PC-3 (cell line): ENCODE measurements around the gene FAU. TPM values are rescaled to one million over a fixed set of nuclear protein-coding genes. Genes with fewer than 3 reads are reported as not detected.

Experiments used
- ATAC-seq: fragments of 200-7000 bp; cut with Tn5 transposase; 2 replicates; pipeline ENCODE4 v1.9.1; 2020; ENCODE audit warnings: mild to moderate bottlenecking, moderate library complexity
- BruUV-seq: library from RNA; stranded (reverse); fragments of 400-500 nt; replicated peaks from 2 replicates; lab custom pipeline; 2021; lab: Mats Ljungman, UMichigan
- CTCF ChIA-PET: fragments of 300-600 bp; sonication (Branson Sonifier 250); formaldehyde crosslinking; loops from one replicate; lab custom pipeline; 2022; ENCODE audit warnings: antibody characterized with exemption; lab: Charles Lee
- POLR2A ChIA-PET: fragments of 300-600 bp; sonication (Branson Sonifier 250); formaldehyde crosslinking; loops from one replicate; lab custom pipeline; 2022; ENCODE audit warnings: antibody characterized with exemption; ENCODE audit not compliant: unreplicated experiment; lab: Charles Lee
- DNase-seq: peaks from one replicate; pipeline ENCODE4 v3.0.0-alpha.2; 2015
- H2AFZ ChIP-seq: fragments of 300-600 bp; sonication (generic); 2 replicates; pipeline ENCODE4 v1.6.0; 2016; ENCODE audit warnings: antibody characterized with exemption, low read length
- H3F3A ChIP-seq: fragments of 300-600 bp; sonication (generic); one replicate; pipeline ENCODE4 v1.6.0; 2017; ENCODE audit warnings: antibody characterized with exemption, low read length, control low read depth, mild to moderate bottlenecking; ENCODE audit not compliant: unreplicated experiment
- H3K27ac ChIP-seq: fragments of 300-600 bp; sonication (generic); 2 replicates; pipeline ENCODE4 v1.5.1; 2016; ENCODE audit warnings: mild to moderate bottlenecking, low read length
- H3K27me3 ChIP-seq: fragments of 300-600 bp; sonication (generic); 2 replicates; pipeline ENCODE4 v1.6.1; 2016; ENCODE audit warnings: low read length, mixed read lengths
- H3K36me3 ChIP-seq: fragments of 300-600 bp; sonication (generic); 2 replicates; pipeline ENCODE4 v1.6.1; 2016; ENCODE audit warnings: low read depth, mixed run types, low read length, mixed read lengths
- H3K4me1 ChIP-seq: fragments of 300-600 bp; sonication (generic); 2 replicates; pipeline ENCODE4 v1.5.1; 2016; ENCODE audit warnings: low read length; ENCODE audit not compliant: insufficient read depth
- H3K4me2 ChIP-seq: fragments of 300-600 bp; sonication (generic); 2 replicates; pipeline ENCODE4 v1.6.0; 2016; ENCODE audit warnings: low read length
- H3K4me3 ChIP-seq: fragments of 300-600 bp; sonication (generic); 2 replicates; pipeline ENCODE4 v1.5.1; 2016; ENCODE audit warnings: mild to moderate bottlenecking, low read length, mixed read lengths
- H3K79me2 ChIP-seq: fragments of 300-600 bp; sonication (generic); 2 replicates; pipeline ENCODE4 v1.6.1; 2017; ENCODE audit warnings: low read length, mixed read lengths
- H3K9ac ChIP-seq: fragments of 300-600 bp; sonication (generic); 2 replicates; pipeline ENCODE4 v1.6.0; 2016; ENCODE audit warnings: mild to moderate bottlenecking, low read length
- H3K9me2 ChIP-seq: fragments of 300-600 bp; sonication (generic); replicated peaks from 2 replicates; pipeline ENCODE4 v1.6.1; 2016; ENCODE audit warnings: mixed run types, low read length, mixed read lengths
- H3K9me3 ChIP-seq: fragments of 300-600 bp; sonication (generic); 2 replicates; pipeline ENCODE4 v1.6.1; 2016; ENCODE audit warnings: low read length, mixed read lengths
- H4K20me1 ChIP-seq: fragments of 300-600 bp; sonication (generic); 2 replicates; pipeline ENCODE4 v1.6.1; 2016; ENCODE audit warnings: low read length, mixed read lengths
- EZH2 ChIP-seq: fragments of 300-600 bp; sonication (generic); IDR thresholded peaks from one replicate; pipeline ENCODE4 v1.6.1; 2017; ENCODE audit warnings: antibody characterized with exemption, mild to moderate bottlenecking, low read length; ENCODE audit not compliant: unreplicated experiment
- EZH2phosphoT487 ChIP-seq: fragments of 300-600 bp; sonication (generic); IDR thresholded peaks from 2 replicates; pipeline ENCODE4 v1.6.1; 2018; ENCODE audit warnings: mild to moderate bottlenecking, antibody characterized with exemption, low read length, borderline replicate concordance
- intact Hi-C: fragments of 100-400 bp; cut with micrococcal nuclease; formaldehyde crosslinking; loops from 2 replicates; pipeline ENCODE4 v1.9.0; 2023
- total RNA-seq: library from RNA; depleted of rRNA; stranded (reverse); fragments of >200 nt; gene quantifications from 2 replicates; pipeline ENCODE4 v1.2.3, GENCODE V29; 2014
- TF ChIP-seq, protein P1 (sequence below): fragments of 300-600 bp; sonication (generic); conservative IDR thresholded peaks from 2 replicates; pipeline ENCODE4 v1.5.1; 2017; ENCODE audit warnings: antibody characterized with exemption, low read depth, mild to moderate bottlenecking, low read length

Gene FAU
- total RNA-seq, 1 experiment from 2014 or later: 1,157 TPM

DNA sequence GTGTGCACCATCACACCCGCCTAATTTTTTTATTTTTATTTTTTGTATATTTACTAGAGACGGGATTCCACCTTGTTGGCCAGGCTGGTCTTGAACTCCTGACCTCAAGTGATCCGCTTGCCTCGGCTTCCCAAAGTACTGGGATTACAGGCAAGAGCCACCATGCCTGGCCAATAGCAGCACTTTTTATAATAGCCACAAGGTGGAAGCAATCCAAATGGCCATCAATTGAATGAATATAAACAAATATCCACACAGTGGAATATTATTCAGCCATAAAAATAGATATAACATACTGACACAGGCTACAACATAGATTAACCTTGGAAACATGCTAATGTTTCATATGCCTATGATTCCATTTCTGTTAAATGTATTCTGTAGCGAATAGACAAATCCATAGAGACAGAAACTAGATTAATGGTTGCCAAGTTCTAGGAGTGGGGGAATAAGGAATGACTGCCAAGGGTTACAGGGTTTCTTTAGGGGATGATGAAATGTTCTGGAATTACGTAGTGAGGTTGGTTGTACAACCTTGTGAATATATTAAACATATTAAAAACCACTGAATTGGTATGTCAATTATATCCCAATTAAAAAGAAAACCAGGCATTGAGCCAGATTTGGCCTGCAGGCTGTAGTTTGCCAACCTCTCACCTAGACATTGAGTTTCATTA is 21.1 kb downstream of the FAU start:
- POLR2A ChIA-PET: no interaction called here
- ATAC-seq (no peak), DNase-seq (no peak)
- TF ChIP-seq, protein P1, sequence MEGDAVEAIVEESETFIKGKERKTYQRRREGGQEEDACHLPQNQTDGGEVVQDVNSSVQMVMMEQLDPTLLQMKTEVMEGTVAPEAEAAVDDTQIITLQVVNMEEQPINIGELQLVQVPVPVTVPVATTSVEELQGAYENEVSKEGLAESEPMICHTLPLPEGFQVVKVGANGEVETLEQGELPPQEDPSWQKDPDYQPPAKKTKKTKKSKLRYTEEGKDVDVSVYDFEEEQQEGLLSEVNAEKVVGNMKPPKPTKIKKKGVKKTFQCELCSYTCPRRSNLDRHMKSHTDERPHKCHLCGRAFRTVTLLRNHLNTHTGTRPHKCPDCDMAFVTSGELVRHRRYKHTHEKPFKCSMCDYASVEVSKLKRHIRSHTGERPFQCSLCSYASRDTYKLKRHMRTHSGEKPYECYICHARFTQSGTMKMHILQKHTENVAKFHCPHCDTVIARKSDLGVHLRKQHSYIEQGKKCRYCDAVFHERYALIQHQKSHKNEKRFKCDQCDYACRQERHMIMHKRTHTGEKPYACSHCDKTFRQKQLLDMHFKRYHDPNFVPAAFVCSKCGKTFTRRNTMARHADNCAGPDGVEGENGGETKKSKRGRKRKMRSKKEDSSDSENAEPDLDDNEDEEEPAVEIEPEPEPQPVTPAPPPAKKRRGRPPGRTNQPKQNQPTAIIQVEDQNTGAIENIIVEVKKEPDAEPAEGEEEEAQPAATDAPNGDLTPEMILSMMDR: peak; percentile 33; the same call in 1 of the 2 replicates
- TF ChIP-seq EZH2 (no peak), EZH2phosphoT487 (no peak)
- no TSS peak for BruUV-seq
- Histone ChIP-seq H4K20me1 (no peaks in the 10 kb centered on the region), H3K9me3 (no peaks in the 10 kb centered on the region), H3K27ac (no peak overlapping the region), H3K4me1 (peaks cover 8% of the 10 kb centered on the region), H3K36me3 (no peaks in the 10 kb centered on the region; the same call in 1 of the 2 replicates), H3K9me2 (no peaks in the 10 kb centered on the region), H3K4me2 (no peak overlapping the region), H3K4me3 (no peak overlapping the region), H3K9ac (no peak overlapping the region), H3F3A (no peaks in the 10 kb centered on the region), H3K27me3 (no peaks in the 10 kb centered on the region), H2AFZ (no peak overlapping the region), H3K79me2 (peaks cover 65% of the 10 kb centered on the region)
- intact Hi-C loops: no loop called here
- CTCF ChIA-PET: interaction anchor here (0.5 kb wide), 1 partner anchor 1166 kb away, joined by 6 read pairs; no protein-coding TSS in a partner anchor

DNA sequence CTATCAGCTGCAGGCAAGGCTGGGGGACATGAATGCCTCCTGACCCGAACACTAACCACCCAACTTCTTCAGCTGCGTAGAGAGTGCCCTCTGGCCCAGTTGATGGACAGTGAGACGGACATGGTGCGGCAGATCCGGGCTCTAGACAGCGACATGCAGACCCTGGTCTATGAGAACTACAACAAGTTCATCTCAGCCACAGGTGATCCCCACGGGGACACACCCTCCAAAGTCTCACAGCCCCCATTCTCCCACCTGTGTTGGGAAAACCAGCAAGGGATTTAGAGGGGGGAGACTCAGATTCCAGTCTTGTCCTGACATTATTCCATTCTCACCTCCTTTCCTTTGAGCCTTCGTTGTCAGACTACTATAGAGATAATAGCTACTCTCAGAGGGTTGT is 25.0 kb downstream of the FAU start:
- Histone ChIP-seq H3K27ac (no peak overlapping the region), H3K9me3 (no peaks in the 10 kb centered on the region), H3K79me2 (peaks cover 36% of the 10 kb centered on the region), H3K4me1 (peaks cover 13% of the 10 kb centered on the region), H3K36me3 (no peaks in the 10 kb centered on the region; the same call in 1 of the 2 replicates), H2AFZ (no peak overlapping the region), H3K27me3 (no peaks in the 10 kb centered on the region), H3F3A (no peaks in the 10 kb centered on the region), H3K9ac (peak overlapping the region; percentile 88), H3K4me2 (peak overlapping the region; percentile 99), H3K9me2 (no peaks in the 10 kb centered on the region), H4K20me1 (no peaks in the 10 kb centered on the region), H3K4me3 (peak overlapping the region; percentile 84)
- POLR2A ChIA-PET: interaction anchor here (0.6 kb wide), 1 partner anchor 218 kb away, joined by 3 read pairs; the partner anchor contains the start of gene CDC42EP2
- intact Hi-C loops: loop anchor here (2.0 kb wide), 1 partner anchor 20 kb away; the partner anchor contains the start of gene ZNHIT2
- ATAC-seq (peak; percentile 3; the same call in 1 of the 2 replicates), DNase-seq (no peak)
- TSS peak; percentile 56 for BruUV-seq
- TF ChIP-seq EZH2phosphoT487 (no peak), EZH2 (no peak)
- TF ChIP-seq, protein P1: no peak
- CTCF ChIA-PET: no interaction called here
